ENCODE results near the gene SAXO2.
A peak's percentile ranks its signal among the peaks of the same experiment; 100 is the strongest.
"Not testable (repeated sequence)": the region's sequence is repeated elsewhere in the genome, so short reads cannot be mapped to it uniquely, and the experiment has no call there.

SAXO2 gene

GRCh38 chr15:82288202-82288601, 25.6 kb downstream of the SAXO2 start:
- DNase-seq = not testable (repeated sequence)

- DNase-seq = no peak
Observed at GRCh38 chr15:82292271-82292670, 29.7 kb downstream of the SAXO2 start.

- DNase-seq = no peak
Observed at GRCh38 chr15:82294061-82294690, 31.6 kb downstream of the SAXO2 start.

GRCh38 chr15:82297546-82297945, 34.9 kb downstream of the SAXO2 start:
- no peak for DNase-seq

GRCh38 chr15:82298032-82298431, 35.4 kb downstream of the SAXO2 start:
- no peak for DNase-seq

GRCh38 chr15:82298520-82298919, 35.9 kb downstream of the SAXO2 start:
- no peak for DNase-seq

- DNase-seq = not testable (repeated sequence)
Observed at GRCh38 chr15:82299511-82299914, 36.9 kb downstream of the SAXO2 start.

GRCh38 chr15:82300326-82300725, 37.7 kb downstream of the SAXO2 start:
- peak; percentile 7 for DNase-seq

- no peak for DNase-seq
Observed at GRCh38 chr15:82300883-82301282, 38.3 kb downstream of the SAXO2 start.

- no peak for DNase-seq
Observed at GRCh38 chr15:82301296-82302016, 38.8 kb downstream of the SAXO2 start.

- no peak for DNase-seq
Observed at GRCh38 chr15:82303956-82304777, 41.5 kb downstream of the SAXO2 start.

GRCh38 chr15:82304778-82305090, 42.1 kb downstream of the SAXO2 start:
- no peak for DNase-seq

GRCh38 chr15:82305621-82306048, 43.0 kb downstream of the SAXO2 start:
- no peak for DNase-seq

- DNase-seq = no peak
Observed at GRCh38 chr15:82306791-82307713, 44.4 kb downstream of the SAXO2 start.

- no peak for DNase-seq
Observed at GRCh38 chr15:82307714-82308081, 45.1 kb downstream of the SAXO2 start.

- DNase-seq = no peak
Observed at GRCh38 chr15:82309802-82310201, 47.2 kb downstream of the SAXO2 start.

GRCh38 chr15:82311321-82311720, 48.7 kb downstream of the SAXO2 start:
- not testable (repeated sequence) for DNase-seq

GRCh38 chr15:82312586-82313349, 50.1 kb downstream of the SAXO2 start:
- peak; percentile 32 for DNase-seq

- DNase-seq = no peak
Observed at GRCh38 chr15:82313446-82313845, 50.8 kb downstream of the SAXO2 start.

- not testable (repeated sequence) for DNase-seq
Observed at GRCh38 chr15:82313951-82314768, 51.5 kb downstream of the SAXO2 start.
